HPDE6-E6E7 (cell line): ENCODE results near the gene BRINP2.

Source experiments
- DNase-seq: peaks from one replicate; pipeline ENCODE4 v3.0.0; 2011; ENCODE audit warnings: missing footprints; ENCODE audit errors: extremely low spot score

Gene BRINP2

DNA sequence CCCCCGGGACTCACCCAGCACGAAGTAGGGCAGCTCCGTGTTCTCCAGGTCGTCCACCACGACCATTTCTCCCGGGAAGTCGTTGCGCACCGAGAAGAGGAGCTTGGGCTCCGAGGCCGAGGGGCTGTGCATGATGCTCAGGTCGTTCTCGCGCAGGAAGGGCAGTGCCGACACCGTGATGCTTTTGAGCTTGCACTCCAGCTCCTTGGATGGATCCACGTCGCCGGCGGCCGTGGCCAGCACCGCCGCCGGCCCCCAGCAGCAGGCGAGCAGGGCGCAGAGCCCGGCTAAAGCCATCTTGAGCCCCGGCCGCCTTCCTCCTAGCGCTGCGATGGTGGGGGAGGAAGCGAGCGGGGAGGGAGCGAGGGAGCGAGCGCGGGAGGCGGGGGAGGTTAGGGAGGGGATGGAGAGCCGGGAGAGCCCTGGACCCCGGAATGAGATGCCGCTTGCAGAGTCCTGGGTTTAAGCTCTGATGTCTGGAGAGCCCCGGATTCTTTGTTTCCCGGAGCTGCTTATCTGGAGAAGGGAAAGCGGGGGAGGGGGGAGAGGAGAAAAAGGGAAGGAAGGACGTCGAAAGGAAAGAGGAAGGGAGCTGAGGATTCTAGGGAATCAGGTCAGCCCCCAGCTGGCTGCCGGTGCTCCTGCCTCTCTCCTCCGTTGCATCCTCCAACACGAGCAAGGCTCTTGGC lies 6.2 kb upstream of the BRINP2 start, which contains the start of gene ASTN1:
Gene ASTN1 (minus strand): TSS at position 333 of the 689 bp plus-strand sequence. CDS start 36 bp downstream, at position 297.
- no peak for DNase-seq

DNA sequence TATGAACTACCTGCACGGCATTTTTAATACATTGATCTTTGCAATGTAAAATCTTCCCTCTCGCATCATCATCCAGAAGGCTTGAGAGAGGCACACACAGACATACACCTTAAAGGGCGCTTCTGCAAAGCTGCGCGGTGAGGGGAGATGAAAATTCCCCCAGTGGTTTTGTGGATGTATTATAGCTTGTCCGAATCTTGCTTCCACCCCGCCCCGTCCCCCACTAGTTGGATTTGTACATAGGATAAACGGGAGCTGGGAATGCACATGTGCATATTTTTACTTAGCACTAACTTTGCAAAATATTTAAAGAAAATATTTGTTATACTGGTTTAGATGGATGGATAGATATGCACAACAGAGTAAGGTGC lies 5.7 kb upstream of the BRINP2 start:
- DNase-seq: no peak

DNA sequence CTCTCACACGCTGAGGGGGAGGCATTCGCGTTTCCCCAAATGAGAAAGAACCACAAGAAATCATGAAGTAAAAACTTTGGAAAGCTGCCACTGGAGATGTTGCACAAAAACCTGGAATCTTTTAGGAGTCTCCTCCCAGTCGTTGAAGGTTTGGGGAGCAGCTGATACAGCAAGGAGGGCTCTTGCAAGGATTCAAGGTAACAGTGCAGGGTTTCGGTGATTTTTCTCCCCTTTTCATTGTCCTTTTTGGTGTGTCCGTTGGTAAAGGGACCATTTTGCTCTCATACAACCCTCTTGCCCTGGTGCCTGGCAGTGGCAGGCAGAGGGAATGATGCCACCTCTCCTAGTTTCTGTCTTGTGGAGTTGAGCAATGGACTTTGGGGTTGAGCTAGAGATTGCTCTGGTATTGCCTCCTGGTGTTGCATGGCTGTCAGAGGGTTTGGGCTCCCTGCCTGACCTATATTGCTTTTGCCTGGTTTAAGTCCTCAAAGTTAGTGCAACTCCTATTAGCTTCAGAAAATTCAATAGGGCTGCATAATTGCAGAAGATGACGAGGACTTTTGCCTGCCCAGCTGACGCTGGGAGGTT lies 872 bp downstream of the BRINP2 start:
- DNase-seq: no peak

DNA sequence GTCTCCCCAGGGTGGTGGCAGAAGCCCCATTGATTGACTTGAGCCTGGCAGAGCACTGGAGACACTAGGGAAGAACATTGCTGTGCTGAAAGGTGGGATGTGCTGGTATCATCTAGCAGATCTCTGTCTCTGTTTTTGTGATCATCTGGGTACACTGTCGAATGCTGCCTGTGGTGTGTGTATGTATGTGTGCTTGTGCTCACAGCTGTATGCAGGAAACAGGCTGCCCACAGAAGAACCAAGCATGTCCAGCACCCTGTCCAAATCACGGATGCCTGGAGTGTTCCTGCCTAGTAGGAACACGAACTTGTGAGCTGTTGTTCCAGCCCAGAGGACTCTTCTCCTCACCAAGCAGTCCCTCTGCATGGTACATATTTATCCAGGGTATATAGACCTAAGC lies 1.5 kb downstream of the BRINP2 start:
- no peak for DNase-seq

DNA sequence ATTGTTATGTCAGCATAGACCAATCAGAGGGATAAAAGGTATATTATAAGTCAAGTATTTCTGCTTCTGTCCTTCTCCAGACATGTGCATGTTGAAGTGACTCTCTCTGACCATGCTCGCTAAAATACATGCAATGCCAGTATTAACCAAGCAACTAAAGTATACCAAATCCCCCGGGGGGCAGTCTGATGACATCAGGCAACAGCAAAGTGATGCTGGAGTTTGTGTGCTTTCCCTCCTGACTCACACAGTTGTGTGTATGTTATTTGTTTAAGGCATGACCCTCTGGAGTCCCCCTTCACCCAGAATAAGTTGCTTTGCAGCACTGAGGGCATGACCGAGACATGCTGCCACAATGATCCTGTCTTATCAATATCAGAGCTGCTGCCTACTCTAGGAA lies 2.1 kb downstream of the BRINP2 start:
- no peak for DNase-seq

DNA sequence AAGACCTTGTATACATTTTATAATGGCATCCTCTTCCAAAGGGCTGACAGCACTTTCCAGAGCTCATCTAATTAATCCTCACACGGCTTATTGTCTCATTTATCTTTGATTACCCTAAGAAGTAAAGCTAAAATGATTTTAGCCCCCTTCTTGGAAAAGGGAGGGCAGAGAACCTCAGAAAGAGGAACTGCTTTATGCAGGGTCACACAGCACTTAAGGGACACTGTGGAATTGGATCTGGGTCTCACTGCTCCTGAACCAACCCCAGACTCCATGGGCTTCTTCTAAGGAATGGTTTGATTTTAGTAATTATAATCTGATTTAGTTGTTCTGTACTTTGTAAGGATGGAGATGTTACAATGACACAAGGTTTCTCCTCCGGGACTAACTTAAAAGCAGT lies 3.2 kb downstream of the BRINP2 start:
- DNase-seq: no peak

DNA sequence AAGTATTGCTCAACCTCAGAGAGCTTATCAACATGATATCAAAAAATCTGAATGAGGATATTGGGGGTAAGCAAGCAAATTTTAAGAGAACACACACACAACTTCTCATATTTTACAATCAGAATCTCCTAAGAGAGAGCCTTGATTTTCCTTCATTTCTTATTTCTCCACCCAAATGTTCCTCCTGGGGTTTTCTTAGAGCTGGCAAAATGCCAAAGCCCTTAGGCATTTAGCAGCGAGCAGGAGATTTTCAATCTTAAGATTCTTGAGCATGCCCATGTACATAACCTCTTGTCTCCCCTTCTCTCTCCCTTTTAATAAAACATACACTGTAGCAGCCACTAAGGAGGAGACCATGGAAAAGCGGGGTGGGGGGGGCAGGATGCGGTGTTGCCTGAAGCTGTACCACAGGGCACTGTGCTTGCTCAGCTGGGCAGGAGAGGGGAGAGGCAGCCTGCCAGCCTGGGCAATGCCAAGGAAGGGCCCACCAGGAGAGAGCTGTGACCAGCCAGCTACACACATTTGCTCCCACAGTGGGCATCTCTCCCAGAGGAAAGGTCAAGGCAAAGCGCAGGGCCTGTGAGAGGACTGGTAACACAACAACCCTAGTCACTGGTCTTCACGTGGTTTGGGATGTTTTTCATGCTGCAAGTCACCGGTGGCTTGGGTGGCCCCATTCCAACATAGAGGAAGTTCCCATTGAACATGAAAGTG lies 4.3 kb downstream of the BRINP2 start:
- no peak for DNase-seq

DNA sequence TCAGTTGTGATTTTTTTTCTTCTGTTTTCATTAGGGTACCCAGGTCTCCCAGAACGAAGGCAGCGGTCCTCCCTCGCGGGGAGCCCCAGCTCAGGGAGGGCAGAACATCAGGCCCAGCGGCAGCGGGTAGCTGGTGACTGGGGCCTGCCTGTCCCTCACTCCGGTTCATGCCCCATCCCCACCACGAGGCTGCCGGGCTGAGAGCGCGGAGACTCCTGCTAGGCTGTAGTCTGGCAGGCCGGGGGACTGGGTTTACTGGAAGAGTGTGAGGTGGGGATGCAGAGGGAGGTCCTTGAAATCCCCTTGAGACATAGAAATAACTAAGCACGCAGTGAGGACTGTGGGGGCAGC lies 10.5 kb downstream of the BRINP2 start:
- DNase-seq: no peak

DNA sequence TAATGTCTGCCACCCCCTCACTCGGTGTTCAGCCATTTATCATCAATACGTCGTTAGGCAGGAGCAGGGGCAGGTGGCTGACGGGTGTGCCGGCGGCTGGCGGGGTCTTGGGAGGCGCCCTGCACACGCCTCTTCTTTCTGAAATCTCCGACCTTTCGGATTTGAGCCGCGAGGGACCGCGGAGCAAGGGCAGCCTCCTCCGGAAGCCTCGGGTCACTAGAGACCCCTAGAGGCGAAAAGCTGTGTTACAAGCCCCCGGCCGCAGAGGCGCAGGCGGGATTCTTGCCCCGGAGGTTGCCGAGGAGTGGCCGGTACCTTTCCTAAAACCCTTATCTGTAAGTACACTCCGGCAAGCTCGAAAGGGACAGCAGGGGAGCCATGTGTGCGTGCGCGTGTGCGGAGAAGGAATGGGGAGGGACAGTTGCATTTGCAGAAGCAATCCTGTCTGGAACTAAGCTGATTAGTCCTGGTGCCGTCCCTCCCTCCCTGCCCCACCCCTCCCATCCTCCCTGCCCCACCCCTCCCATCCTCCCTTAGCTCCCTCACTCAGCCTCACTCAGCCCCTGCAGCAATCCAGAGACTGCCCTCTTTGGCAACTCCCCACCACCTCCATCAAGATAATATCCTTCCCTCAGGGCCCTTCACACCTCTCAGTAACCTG lies 11.0 kb downstream of the BRINP2 start:
- peak; percentile 45 for DNase-seq

DNA sequence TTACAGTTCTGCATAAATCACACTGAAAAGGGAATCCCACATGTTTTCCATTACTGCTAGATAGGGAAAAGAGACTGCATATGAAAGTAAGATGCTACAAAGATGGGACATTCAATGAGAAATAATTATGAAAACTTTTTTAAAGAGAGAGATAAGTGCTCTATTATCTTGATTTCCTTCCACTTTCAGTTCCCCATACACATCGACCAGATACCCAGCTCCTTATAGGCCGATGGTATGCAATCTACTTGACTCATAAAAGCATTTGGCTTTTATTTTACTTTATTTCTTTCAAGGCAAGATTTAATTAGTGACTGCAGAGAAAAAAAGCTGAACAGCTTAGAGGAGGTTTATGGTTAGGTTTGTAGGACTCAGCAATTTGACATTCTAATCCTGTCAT lies 13.1 kb downstream of the BRINP2 start:
- DNase-seq: no peak

DNA sequence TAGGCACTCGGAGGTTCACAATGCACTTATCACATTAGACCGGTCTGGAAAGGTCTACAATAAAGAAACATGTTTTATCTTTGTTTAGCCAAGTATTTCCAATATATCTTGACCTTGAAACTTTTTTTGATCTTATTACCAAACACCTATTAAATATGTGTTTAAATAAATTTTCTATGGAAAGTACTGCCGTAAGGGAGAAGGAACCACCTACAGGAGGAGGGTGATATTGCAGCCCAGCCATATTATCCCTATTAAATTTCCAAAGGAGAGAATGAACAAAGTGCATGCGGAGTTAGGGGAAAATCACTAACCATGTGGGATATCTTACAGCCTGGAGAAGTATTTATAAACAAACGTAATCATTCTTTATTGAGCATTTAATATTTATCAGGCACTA lies 14.5 kb downstream of the BRINP2 start:
- no peak for DNase-seq

DNA sequence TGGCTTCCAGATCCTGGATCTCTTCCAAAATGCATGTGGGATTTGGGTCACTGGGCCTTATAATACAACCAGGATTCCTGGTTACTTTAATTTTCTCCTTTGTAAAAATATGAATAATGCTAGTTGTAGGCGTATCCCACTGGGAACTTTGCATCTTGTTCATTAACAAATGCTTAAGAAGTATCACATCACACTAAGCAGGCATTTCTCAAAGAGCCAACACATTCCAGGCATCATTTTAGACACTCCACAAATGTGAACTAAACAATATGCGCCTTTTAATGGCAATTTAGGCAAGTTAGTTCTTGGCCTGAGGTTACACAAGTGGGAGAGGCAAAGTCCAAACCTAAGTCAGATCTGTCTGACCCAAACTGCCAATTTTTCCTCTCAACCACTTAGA lies 15.9 kb downstream of the BRINP2 start:
- no peak for DNase-seq

DNA sequence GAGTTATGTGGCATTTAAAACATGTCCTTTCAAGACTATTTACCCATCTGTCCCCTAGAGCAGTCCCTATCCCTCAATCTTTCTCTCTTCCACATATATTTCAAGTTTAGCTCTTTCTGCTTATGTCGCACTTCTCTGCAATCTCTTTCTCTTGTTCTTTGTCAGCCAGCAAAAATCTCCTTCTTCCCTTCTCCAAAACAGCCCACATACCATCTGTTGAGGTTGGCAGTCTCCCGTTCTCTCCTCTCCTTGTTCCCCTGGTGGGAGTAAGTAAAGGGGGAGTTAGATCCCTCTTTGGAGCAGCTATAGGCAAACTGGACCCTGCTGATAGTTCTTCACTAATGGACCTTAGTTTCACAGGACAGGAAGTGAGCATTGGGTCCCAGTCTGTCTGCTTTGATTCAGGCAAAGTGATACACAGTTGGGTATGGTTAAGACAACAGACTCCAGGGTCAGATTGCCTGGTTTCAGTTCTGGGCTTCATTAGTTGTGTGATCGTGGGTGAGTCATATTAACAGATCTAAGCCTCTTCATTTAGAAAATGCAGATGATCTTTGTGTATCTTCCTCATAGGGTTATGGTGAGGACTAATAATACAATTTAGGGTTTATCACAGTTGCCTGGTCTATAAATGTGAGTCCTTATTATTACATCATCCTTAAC lies 19.7 kb downstream of the BRINP2 start:
- no peak for DNase-seq

DNA sequence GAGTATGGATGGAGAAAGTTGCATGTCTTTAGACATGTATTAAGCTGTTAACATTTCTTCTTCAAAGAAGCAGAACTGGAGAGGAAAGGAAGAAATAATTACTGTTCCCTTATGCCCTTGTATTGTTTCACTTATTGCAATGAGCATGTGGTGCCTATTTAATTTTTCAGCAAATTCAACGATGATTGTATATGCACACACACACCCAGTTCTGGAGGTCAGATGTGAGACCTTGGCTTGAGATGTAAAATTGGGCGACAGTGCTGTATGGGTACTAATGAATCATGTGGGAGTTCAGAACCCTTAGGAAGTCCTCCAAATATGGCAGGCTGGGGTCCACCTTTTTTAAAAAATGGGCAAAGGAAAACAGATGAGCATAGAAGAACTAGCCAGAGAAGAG lies 27.5 kb downstream of the BRINP2 start:
- DNase-seq: no peak

DNA sequence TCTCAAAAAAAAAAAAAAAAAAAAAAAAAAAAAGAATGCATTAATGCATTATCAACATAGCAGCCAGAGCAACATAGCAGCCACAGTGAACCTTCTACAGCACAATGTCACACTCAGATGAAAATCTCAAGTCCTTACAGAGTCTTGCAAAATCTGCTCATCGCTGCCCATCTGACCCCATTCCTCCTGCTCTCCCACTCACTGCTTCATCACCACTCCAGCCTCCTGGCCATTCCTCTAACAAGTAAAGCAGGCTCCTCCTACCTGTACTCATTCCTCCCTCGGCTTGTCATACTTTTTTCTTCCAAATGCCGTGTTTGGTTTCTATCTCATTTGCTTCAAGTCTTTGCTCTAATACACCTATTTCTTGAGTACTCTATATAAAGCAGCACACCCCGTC lies 29.5 kb downstream of the BRINP2 start:
- DNase-seq: no peak

DNA sequence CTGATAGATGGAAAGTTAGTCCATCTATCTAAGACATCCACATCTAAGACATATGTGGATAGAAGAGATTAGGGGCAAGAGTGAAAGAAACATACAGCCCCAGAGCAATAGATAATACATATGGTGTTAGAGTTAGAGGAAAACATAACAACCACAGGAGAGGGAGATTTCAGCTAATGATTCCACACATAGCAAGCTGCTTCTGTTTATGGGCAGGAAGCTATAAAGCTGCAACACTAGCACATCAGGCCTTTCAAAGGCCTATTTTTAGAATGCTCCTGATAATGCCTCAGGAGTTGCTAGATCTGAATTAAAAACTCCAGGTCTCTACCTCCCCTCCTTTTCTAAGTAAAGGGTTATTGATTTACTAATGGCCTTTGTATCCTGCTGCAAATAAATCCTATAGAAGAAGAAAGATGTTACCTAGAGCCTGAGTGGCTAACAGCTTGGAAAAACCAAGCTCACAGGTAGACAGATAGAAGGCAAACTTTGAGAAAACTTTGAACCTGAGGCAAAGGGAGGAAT lies 36.1 kb downstream of the BRINP2 start:
- no peak for DNase-seq

DNA sequence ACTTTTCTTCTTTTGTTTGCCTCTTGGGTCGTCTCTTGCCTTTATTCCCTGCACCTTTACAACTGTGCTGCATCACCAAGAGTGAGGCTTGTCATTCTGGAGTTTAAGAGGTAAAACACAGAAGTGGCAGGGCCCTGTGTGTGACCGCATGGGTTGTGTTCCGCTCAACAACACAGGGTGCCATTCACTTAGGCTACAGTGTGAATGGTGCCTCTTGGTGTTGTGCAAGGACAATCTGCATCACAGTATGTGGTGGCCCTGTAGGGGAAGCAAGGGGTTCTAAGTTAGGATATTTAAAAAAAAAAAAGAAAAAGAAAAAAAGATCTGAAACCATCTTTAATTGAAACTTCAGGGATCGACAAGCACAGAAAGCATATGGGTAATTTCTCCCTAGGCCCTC lies 38.2 kb downstream of the BRINP2 start:
- no peak for DNase-seq

DNA sequence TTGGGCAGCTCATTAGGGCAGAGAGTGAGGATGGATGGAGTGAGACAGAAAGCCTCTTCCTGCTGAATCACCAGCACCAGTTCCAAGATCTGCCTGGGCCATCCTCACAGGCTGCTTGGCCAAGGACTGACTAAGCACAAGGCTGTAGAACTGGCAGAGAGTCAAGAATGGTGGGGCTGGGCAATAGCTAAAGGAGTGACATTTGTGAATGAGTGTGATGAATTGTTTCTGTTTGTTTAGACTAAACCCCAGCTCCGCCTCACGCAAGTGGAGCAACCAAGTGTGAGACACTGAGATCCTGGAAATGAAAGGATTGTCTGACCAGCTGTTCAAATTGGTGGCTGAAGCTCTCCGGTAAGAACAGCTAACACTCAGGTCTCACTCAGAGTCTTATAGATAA lies 38.6 kb downstream of the BRINP2 start:
- peak; percentile 80 for DNase-seq

DNA sequence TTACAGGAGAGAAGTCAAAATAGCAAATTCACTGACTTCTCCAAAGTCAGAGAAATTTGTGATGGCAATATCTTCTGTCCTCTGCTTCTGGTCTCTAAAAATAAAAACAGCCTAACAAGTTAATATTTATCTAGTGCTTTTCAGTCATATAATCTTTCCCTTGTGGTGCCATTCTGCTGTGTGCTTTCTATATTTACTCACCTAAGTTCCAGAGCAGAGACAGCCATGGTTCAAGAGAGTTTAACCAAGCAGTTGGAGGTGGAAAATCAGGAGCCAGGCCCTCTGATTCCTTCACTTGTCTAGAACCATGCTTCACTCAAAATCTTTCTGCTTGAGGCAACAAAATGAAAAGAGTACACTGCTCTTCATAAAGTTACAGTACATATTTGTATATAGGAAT lies 39.3 kb downstream of the BRINP2 start:
- DNase-seq: no peak

DNA sequence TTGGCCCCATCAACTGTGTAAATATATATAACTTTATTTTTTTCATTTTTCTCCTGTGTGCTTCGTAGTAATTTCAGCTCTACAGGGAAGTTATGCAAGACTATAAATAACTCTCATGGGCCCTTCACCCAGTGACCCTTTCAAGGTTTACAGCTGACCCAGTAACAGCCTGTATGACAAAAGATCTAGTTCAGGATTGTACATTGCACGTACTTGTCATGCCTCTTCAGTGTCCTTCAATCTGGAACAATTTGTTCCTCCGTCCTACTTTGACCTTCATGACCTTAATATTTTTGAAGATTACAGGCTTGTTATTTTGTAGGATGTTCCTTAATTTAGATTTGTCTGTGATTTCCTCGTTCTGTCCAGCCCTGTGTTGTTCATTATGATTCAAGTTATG lies 40.5 kb downstream of the BRINP2 start:
- DNase-seq: no peak

DNA sequence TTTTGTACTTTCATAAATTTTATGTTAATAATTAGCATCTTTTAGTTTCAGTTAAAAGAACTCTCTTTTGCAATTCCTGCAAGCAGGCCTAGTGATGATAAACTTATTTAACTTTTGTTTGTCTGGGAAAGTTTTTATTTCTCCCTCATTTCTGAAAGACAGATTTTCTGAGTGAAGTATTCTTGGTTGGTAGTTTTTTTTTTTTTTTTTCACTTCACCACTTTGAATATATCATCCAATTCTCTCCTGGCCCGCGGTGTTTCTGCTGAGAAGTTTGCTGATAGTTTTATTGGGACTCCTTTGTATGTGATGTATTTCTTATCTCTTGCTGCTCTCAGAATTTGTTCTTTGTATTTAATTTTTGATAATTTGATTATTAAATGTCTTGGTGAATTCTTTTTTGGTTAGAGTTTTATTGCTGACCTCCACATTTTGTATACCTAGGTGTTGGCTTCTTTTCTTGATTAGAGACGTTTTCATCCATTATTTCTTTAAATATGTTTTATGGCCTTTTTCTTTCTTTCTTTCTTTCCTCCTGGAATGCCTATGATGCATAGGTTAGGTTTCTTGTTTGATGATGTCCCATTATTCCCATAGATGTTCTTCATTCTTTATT lies 45.9 kb downstream of the BRINP2 start:
- no peak for DNase-seq
